Suprapubic skin (tissue), 4 donors: ENCODE measurements around the gene STAC2. TPM values are rescaled to one million over a fixed set of nuclear protein-coding genes. Genes with fewer than 3 reads are reported as not detected.
A peak's percentile ranks its signal among the peaks of the same experiment; 100 is the strongest.

ENCODE experiments used
- DNase-seq, 2 donors: peaks; one replicate each; pipeline ENCODE4 v3.0.0-alpha.2; 2019; ENCODE audit warnings: low spot score in 2 of 2
- H3K27ac ChIP-seq: fragments of 200-600 bp; sonication (generic); one replicate; pipeline ENCODE4 v1.5.1; 2019
- H3K27me3 ChIP-seq: fragments of 200-600 bp; sonication (generic); one replicate; pipeline ENCODE4 v1.5.1; 2019
- H3K36me3 ChIP-seq: fragments of 200-600 bp; sonication (generic); one replicate; pipeline ENCODE4 v1.5.1; 2019
- H3K4me1 ChIP-seq: fragments of 200-600 bp; sonication (generic); one replicate; pipeline ENCODE4 v1.5.1; 2019
- H3K4me3 ChIP-seq: fragments of 200-600 bp; sonication (generic); one replicate; pipeline ENCODE4 v1.5.1; 2019; ENCODE audit warnings: mild to moderate bottlenecking
- H3K9me3 ChIP-seq: fragments of 200-600 bp; sonication (generic); one replicate; pipeline ENCODE4 v1.5.1; 2019
- EP300 ChIP-seq: sonication (generic); formaldehyde crosslinking; IDR thresholded peaks from one replicate; pipeline ENCODE4 v1.6.1; 2017; ENCODE audit warnings: antibody characterized with exemption
- POLR2A ChIP-seq, 2 donors: fragments of 450-650 bp; IDR thresholded peaks; one replicate each; pipeline ENCODE4 v1.6.1; 2017; ENCODE audit warnings: antibody characterized with exemption in 2 of 2, mild to moderate bottlenecking in 2 of 2, moderate library complexity in 2 of 2
- POLR2AphosphoS5 ChIP-seq, 3 donors: sonication (generic); formaldehyde crosslinking; IDR thresholded peaks; one replicate each; pipeline ENCODE4 v1.6.1; 2017; ENCODE audit warnings: antibody characterized with exemption in 3 of 3
- whole genome bisulfite sequencing: methylation state at CpG from one replicate; pipeline ENCODE4 v1.1.5; 2018; 5-methylcytosine and 5-hydroxymethylcytosine counted together
- total RNA-seq, 4 donors: library from RNA; depleted of rRNA; stranded (reverse); fragments of >200 nt; gene quantifications; one replicate each; pipeline ENCODE4 v1.1.0, GENCODE V29; 2016
- TF ChIP-seq, protein P1 (sequence below), 2 donors: fragments of 200-600 bp in 1 of 2; fragments of 450-650 bp in 1 of 2; sonication (generic) in 1 of 2; IDR thresholded peaks; one replicate each; pipeline ENCODE4 v1.5.1; 2016 to 2019; ENCODE audit warnings: antibody characterized with exemption in 2 of 2, mild to moderate bottlenecking in 1 of 2, moderate library complexity in 1 of 2

STAC2 gene, protein sequence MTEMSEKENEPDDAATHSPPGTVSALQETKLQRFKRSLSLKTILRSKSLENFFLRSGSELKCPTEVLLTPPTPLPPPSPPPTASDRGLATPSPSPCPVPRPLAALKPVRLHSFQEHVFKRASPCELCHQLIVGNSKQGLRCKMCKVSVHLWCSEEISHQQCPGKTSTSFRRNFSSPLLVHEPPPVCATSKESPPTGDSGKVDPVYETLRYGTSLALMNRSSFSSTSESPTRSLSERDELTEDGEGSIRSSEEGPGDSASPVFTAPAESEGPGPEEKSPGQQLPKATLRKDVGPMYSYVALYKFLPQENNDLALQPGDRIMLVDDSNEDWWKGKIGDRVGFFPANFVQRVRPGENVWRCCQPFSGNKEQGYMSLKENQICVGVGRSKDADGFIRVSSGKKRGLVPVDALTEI
- 10 to 100 TPM; 10.9 to 26.4 (median 16.5) TPM for total RNA-seq

DNA sequence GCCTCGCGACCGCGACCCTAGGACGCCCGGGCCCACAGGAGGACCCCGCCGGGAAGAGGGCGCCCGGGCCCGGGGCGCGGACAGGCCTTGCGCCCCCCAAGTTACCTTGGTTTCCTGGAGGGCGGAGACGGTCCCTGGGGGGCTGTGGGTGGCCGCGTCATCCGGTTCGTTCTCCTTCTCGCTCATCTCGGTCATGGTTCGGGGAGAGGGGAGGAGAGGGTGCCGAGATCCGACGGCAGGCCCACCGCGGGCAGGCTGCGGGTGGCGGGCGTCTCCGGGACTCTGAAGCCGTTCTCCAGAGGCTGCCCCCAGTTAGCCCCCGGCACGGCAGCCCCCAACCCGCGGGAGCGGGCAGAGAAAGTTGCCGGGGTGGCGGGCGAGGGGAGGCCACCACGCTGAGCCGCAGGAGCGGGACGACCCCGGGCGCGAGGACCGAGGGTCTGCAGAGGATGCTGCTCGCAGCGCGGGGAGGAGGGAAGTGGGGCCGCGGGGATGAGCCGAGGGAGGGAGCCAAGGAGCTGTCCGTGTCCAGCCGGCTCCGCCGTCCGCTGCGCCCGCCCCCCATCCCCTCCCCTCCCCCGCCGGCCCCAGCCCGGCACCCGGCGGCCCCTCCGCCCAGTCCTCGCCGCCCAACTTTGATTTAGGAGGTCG lies at the start of gene STAC2:
TSS of gene STAC2 (minus strand) at position 638 of the 651 bp plus-strand sequence. CDS start at position 195, 443 bp downstream.
- WGBS = no CpG with 5 or more reads among the region's 71 CpGs
- DNase-seq = no peak
- H3K9me3 ChIP-seq = no peaks in the 10 kb centered on the region
- TF ChIP-seq POLR2AphosphoS5 (IDR thresholded peaks at IDR 0.05) (no peak), POLR2A (IDR thresholded peaks at IDR 0.05) (no peak), EP300 (no peak)
- TF ChIP-seq, protein P1, sequence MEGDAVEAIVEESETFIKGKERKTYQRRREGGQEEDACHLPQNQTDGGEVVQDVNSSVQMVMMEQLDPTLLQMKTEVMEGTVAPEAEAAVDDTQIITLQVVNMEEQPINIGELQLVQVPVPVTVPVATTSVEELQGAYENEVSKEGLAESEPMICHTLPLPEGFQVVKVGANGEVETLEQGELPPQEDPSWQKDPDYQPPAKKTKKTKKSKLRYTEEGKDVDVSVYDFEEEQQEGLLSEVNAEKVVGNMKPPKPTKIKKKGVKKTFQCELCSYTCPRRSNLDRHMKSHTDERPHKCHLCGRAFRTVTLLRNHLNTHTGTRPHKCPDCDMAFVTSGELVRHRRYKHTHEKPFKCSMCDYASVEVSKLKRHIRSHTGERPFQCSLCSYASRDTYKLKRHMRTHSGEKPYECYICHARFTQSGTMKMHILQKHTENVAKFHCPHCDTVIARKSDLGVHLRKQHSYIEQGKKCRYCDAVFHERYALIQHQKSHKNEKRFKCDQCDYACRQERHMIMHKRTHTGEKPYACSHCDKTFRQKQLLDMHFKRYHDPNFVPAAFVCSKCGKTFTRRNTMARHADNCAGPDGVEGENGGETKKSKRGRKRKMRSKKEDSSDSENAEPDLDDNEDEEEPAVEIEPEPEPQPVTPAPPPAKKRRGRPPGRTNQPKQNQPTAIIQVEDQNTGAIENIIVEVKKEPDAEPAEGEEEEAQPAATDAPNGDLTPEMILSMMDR (IDR thresholded peaks at IDR 0.05) = no peak
- H3K4me3 ChIP-seq = peak within 1 kb of the TSS; percentile 53
- H3K36me3 ChIP-seq = no peaks in the 10 kb centered on the region
- peak within 1 kb of the TSS; percentile 24 for H3K27ac ChIP-seq
- H3K27me3 ChIP-seq = peaks cover 24% of the 10 kb centered on the region
- H3K4me1 ChIP-seq = peaks cover 30% of the 10 kb centered on the region

DNA sequence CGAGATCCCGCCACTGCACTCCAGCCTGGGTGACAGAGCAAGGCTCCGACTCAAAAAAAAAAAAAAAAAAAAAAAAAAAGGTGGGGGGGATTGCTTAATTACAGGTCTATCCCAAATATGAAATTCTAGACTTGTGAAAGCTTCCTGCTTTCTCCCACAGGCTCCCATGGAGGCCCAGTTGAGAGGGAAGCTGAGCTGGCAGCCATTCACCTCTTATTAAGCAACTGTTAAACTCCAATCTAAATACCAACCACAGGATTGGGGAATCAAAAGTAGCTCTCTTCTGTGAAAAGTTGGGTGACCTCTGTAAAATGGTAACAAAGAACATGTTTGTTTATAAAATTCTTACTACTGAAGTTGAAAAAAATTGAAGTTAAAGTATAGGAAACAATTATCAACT lies 45.8 kb upstream of the STAC2 start:
- no peak for DNase-seq
- 87% methylated on average over 3 of the region's 3 CpGs for WGBS
- no peaks in the 10 kb centered on the region for H3K4me1 ChIP-seq
- H3K27me3 ChIP-seq = no peaks in the 10 kb centered on the region
- H3K9me3 ChIP-seq = no peaks in the 10 kb centered on the region
- H3K4me3 ChIP-seq = no peak overlapping the region
- TF ChIP-seq EP300 (no peak), POLR2AphosphoS5 (IDR thresholded peaks at IDR 0.05) (no peak), POLR2A (IDR thresholded peaks at IDR 0.05) (no peak)
- TF ChIP-seq, protein P1 (IDR thresholded peaks at IDR 0.05) = no peak
- peaks cover 74% of the 10 kb centered on the region for H3K36me3 ChIP-seq
- H3K27ac ChIP-seq = no peak overlapping the region

DNA sequence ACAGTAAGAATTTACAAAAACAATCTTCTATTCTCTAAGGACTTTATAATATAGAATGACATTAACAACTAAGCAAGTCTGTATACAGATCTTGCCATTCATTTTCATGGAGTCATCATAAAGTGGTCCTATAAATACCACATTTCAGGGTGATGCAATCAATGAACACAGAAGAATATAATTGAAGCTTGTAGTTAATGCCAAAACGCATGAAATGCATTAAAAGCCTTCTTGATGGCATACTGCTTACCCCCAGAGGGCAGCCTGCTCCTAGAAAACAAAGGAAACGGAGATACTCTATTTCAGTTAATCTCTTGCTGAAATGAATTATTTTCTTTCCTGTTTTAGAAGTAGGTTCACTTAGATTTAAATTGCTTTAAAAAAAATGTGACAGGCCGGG lies 45.2 kb upstream of the STAC2 start:
- no peaks in the 10 kb centered on the region for H3K27me3 ChIP-seq
- peaks cover 78% of the 10 kb centered on the region for H3K36me3 ChIP-seq
- no peak for DNase-seq
- no peaks in the 10 kb centered on the region for H3K4me1 ChIP-seq
- no peaks in the 10 kb centered on the region for H3K9me3 ChIP-seq
- TF ChIP-seq POLR2AphosphoS5 (IDR thresholded peaks at IDR 0.05) = no peak
- TF ChIP-seq EP300 = no peak
- TF ChIP-seq, protein P1 (IDR thresholded peaks at IDR 0.05) = no peak
- TF ChIP-seq POLR2A (IDR thresholded peaks at IDR 0.05) = no peak
- no peak overlapping the region for H3K27ac ChIP-seq
- H3K4me3 ChIP-seq = no peak overlapping the region
- 40% methylated on average over 3 of the region's 3 CpGs for WGBS

DNA sequence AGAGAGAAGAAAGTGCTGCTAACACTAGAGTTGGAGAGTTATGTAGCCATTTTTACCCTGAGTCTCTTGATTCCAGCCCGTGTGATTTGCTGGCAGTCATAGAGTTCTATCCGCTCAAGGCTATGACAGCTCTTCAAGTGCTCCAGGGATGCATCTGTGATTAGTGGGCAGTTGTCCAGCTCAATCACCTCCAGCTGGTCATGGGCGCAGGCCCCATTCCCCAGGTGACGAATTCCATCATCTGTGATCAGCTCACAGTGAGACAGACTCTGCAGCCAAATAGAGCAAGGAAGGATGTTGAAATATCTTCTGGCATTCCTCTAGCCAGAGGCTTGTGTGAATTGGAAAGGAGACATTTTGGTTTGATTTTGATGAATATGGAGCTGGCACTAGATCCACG lies 38.4 kb upstream of the STAC2 start:
- Histone ChIP-seq H3K27ac (no peak overlapping the region), H3K27me3 (no peaks in the 10 kb centered on the region), H3K9me3 (no peaks in the 10 kb centered on the region), H3K4me1 (no peaks in the 10 kb centered on the region), H3K4me3 (no peak overlapping the region), H3K36me3 (peaks cover 90% of the 10 kb centered on the region)
- DNase-seq = no peak
- WGBS = 80% methylated on average over 5 of the region's 5 CpGs
- TF ChIP-seq, protein P1 (IDR thresholded peaks at IDR 0.05) = no peak
- TF ChIP-seq POLR2AphosphoS5 (IDR thresholded peaks at IDR 0.05) = no peak
- no peak for TF ChIP-seq POLR2A (IDR thresholded peaks at IDR 0.05)
- no peak for TF ChIP-seq EP300

DNA sequence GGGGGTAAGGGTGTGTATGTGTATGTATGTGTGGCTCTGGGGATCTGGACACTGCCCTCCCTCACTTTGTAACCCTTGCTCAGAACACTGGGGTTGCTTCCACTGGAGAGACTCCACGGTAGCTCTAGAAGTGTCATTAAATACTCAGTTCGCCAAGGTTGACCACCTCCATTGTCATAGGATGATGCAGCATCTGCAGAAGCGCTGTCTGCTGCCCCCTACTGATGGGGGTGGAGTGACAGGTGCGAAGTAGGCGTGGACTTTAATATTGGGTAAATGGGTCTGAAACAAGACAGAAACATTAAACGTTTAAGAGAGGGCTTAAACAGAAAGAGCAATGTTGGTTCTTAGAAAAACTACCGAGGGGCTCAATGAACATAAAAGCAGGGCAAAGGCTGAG lies 35.5 kb upstream of the STAC2 start:
- 78% methylated on average over 7 of the region's 7 CpGs for WGBS
- no peak overlapping the region for H3K27ac ChIP-seq
- H3K4me3 ChIP-seq = no peak overlapping the region
- no peak for TF ChIP-seq POLR2A (IDR thresholded peaks at IDR 0.05)
- H3K9me3 ChIP-seq = no peaks in the 10 kb centered on the region
- DNase-seq = no peak
- H3K4me1 ChIP-seq = no peaks in the 10 kb centered on the region
- no peaks in the 10 kb centered on the region for H3K27me3 ChIP-seq
- H3K36me3 ChIP-seq = peaks cover 96% of the 10 kb centered on the region
